Left colon (tissue), 2 donors: ENCODE results near the gene PPP2R2B. TPM values are rescaled to one million over a fixed set of nuclear protein-coding genes. Genes with fewer than 3 reads are reported as not detected.

Source experiments
- ATAC-seq: fragments of 200-7000 bp; cut with Tn5 transposase; one replicate; pipeline ENCODE4 v1.9.1; 2020; ENCODE audit warnings: mild to moderate bottlenecking, moderate library complexity
- DNase-seq, 2 donors: peaks; one replicate each; pipeline ENCODE4 v3.0.0-alpha.2; 2020
- intact Hi-C, 2 donors: fragments of 100-400 bp; cut with DNase I in 1 of 2; cut with micrococcal nuclease in 1 of 2; formaldehyde crosslinking; loops; one replicate each; pipeline versions ENCODE4 v1.11.2 to v1.14.0; 2022; cut with DNase I, micrococcal nuclease
- total RNA-seq, 2 donors: library from RNA; stranded (reverse); fragmentation: NEBNext Ultra II Directional; extraction: Animal tissue kit (Norgen Biotek cat#: 25700); gene quantifications; one replicate each; pipeline ENCODE4 v1.2.1, GENCODE V29; 2021
- donor health status: DM: no; HTN: no; CAD: no.
- donor health status: DM: yes; HTN: yes; CAD: no.

PPP2R2B gene
- total RNA-seq, 2 donors from 2014 or later = 1.1 to 1.7 TPM

GRCh38 chr5:146548781-146549449, 329.6 kb downstream of the PPP2R2B start:
- DNase-seq (no peak), ATAC-seq (no peak)
- intact Hi-C loops = loop anchor here (5.0 to 10.0 kb wide), 2 partner anchors 416 to 418 kb away; no protein-coding TSS in a partner anchor

GRCh38 chr5:146544232-146544631, 334.3 kb downstream of the PPP2R2B start:
- intact Hi-C loops = loop anchor here (5.0 to 10.0 kb wide), 2 partner anchors 421 to 633 kb away; no protein-coding TSS in a partner anchor
- ATAC-seq (no peak), DNase-seq (no peak)

GRCh38 chr5:146541958-146542849, 336.4 kb downstream of the PPP2R2B start:
- intact Hi-C loops = loop anchor here (5.0 to 10.0 kb wide), 2 partner anchors 423 to 635 kb away; no protein-coding TSS in a partner anchor
- DNase-seq = peak; percentile 46 to 74
- ATAC-seq = peak; percentile 96

GRCh38 chr5:146540414-146540813, 338.1 kb downstream of the PPP2R2B start:
- DNase-seq = no peak
- intact Hi-C loops = loop anchor here (5.0 to 10.0 kb wide), 2 partner anchors 424 to 637 kb away; no protein-coding TSS in a partner anchor
- no peak for ATAC-seq

- no peak for DNase-seq
- intact Hi-C loops = loop anchor here (5.0 to 10.0 kb wide), 2 partner anchors 425 to 637 kb away; no protein-coding TSS in a partner anchor
- ATAC-seq = no peak
These were observed 338.6 kb downstream of the PPP2R2B start for GRCh38 chr5:146539973-146540372.

GRCh38 chr5:146538432-146538831, 340.1 kb downstream of the PPP2R2B start:
- ATAC-seq (no peak), DNase-seq (no peak)
- intact Hi-C loops = no loop called here

- intact Hi-C loops = no loop called here
- DNase-seq (no peak), ATAC-seq (no peak)
These were observed 344.7 kb downstream of the PPP2R2B start for GRCh38 chr5:146533882-146534281.

- DNase-seq (peak; percentile 45 to 80), ATAC-seq (peak; percentile 86)
- intact Hi-C loops = no loop called here
These were observed 345.2 kb downstream of the PPP2R2B start for GRCh38 chr5:146533260-146533857.
